ENCODE results near the gene C6orf120.
A peak's percentile ranks its signal among the peaks of the same experiment; 100 is the strongest.

C6orf120 gene

DNA sequence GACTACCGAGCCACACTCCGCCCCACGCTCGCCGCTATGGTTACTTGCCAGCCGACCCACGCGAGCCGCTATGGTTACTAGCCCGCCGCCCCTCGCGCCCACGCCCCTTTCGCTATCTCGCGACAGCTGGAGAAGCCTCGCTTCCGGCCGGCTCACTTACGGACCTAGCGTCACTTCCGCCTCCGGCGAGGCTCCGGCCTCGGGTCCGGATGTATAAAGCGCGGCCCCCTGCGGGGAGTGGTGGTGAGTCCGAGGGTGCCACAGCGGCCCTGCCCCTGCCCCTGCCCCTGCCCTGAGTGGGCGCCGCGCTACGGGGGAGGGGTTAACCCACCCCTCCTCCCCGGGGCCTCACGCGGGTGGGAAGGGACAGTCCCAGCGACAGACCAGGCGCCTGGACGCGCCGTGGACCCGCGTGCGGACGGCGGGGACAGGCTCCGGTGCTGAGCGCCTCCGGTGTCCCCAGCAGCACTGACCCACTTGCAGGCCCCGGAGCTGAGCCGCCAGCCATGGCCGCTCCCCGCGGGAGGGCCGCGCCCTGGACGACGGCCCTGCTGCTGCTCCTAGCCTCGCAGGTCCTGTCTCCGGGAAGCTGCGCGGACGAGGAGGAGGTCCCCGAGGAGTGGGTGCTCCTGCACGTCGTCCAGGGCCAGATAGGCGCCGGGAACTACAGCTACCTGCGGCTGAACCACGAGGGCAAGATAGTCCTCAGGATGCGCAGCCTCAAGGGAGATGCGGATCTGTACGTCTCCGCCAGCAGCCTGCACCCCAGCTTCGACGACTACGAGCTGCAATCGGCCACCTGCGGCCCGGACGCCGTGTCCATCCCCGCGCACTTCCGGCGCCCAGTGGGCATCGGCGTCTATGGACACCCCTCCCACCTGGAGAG is at the start of gene C6orf120, which contains the start of gene WDR27:
C6orf120 (plus strand) TSS at position 173 of the 886 bp plus-strand sequence; CDS start at position 507, 334 bp downstream.
WDR27 (minus strand) TSS at position 76 of the 886 bp plus-strand sequence. CDS start 13,024 bp downstream, outside the sequence.
- Histone ChIP-seq H3K27ac (ENCODE audit: low read length) (peak within 1 kb of the TSS; percentile 89), H3K36me3 (ENCODE audit: control insufficient read depth in 2 of 2, insufficient read depth in 2 of 2, low read length in 2 of 2) (peaks cover 3 to 5% of the 10 kb centered on the region in 2 donors), H3K4me1 (ENCODE audit: control insufficient read depth, insufficient read depth, low read length) (peaks cover 18% of the 10 kb centered on the region), H3K9ac (ENCODE audit: low read length in 2 of 2) (peak within 1 kb of the TSS; percentile 83 to 91), H3K9me3 (ENCODE audit: control insufficient read depth in 2 of 2, low read length in 2 of 2) (no peaks in the 10 kb centered on the region), H3K27me3 (ENCODE audit: control insufficient read depth in 1 of 2, insufficient read depth in 2 of 2, low read length in 2 of 2) (no peaks in the 10 kb centered on the region), H3K4me3 (ENCODE audit: low read length in 2 of 2) (peak within 1 kb of the TSS; percentile 93 to 95)

DNA sequence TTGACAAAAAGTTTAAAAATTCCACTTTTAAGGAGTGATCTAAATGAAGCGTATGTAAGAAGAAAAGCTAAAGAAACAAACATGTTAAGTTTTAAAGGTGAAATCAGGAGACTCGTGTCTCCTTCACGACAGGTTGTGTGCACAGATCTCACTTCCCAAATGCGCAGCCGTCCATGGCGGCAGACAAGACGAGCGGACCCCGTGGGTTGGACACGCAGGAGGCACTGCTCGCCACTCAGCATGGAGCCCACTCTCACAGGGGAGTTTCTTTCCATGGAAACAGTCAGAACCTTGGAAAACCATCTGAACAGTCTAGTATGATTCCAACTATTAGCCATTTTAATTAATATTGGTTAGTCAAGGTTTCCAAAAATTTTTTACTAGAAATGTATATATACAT is 49.0 kb upstream of the C6orf120 start:
- no peaks in the 10 kb centered on the region for H3K27me3 ChIP-seq (ENCODE audit: control insufficient read depth in 1 of 2, insufficient read depth in 2 of 2, low read length in 2 of 2)

DNA sequence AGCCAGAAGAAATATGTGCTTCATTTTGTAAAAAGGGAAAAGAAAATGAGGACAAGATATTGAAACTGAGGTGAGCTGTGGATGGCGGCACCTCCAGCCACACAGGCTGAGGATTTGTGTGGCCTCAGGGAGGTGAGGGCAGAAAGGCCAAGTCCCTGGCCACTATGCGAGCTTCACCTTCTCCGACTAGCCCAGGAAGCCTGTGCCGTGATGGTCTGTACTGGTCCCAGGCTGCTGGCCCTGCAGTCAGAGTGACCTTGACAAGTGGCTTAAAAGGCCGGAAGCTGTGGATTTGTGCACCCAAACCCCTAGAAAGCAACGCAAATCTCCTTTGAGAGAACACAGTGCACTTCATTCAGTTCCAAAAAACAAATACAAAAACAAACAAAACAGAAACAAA is 48.2 kb upstream of the C6orf120 start:
- Histone ChIP-seq H3K27me3 (ENCODE audit: control insufficient read depth in 1 of 2, insufficient read depth in 2 of 2, low read length in 2 of 2) (no peaks in the 10 kb centered on the region), H3K4me3 (ENCODE audit: low read length in 2 of 2) (peak overlapping the region in 1 of 2 donors; percentile 79), H3K9me3 (ENCODE audit: control insufficient read depth in 2 of 2, low read length in 2 of 2) (no peaks in the 10 kb centered on the region), H3K27ac (ENCODE audit: low read length) (peak overlapping the region; percentile 66), H3K4me1 (ENCODE audit: control insufficient read depth, insufficient read depth, low read length) (no peaks in the 10 kb centered on the region), H3K36me3 (ENCODE audit: control insufficient read depth in 2 of 2, insufficient read depth in 2 of 2, low read length in 2 of 2) (peaks cover 3 to 9% of the 10 kb centered on the region in 2 donors), H3K9ac (ENCODE audit: low read length in 2 of 2) (peak overlapping the region; percentile 12 to 77)

More for the DNA sequence above, 49.0 kb upstream of the C6orf120 start:
- peaks cover under 1 to 7% of the 10 kb centered on the region in 2 donors for H3K36me3 ChIP-seq (ENCODE audit: control insufficient read depth in 2 of 2, insufficient read depth in 2 of 2, low read length in 2 of 2)
- H3K9me3 ChIP-seq (ENCODE audit: control insufficient read depth in 2 of 2, low read length in 2 of 2): no peaks in the 10 kb centered on the region
- H3K4me3 ChIP-seq (ENCODE audit: low read length in 2 of 2): no peak overlapping the region
- no peak overlapping the region for H3K9ac ChIP-seq (ENCODE audit: low read length in 2 of 2)
- H3K27ac ChIP-seq (ENCODE audit: low read length): no peak overlapping the region
- no peaks in the 10 kb centered on the region for H3K4me1 ChIP-seq (ENCODE audit: control insufficient read depth, insufficient read depth, low read length)

DNA sequence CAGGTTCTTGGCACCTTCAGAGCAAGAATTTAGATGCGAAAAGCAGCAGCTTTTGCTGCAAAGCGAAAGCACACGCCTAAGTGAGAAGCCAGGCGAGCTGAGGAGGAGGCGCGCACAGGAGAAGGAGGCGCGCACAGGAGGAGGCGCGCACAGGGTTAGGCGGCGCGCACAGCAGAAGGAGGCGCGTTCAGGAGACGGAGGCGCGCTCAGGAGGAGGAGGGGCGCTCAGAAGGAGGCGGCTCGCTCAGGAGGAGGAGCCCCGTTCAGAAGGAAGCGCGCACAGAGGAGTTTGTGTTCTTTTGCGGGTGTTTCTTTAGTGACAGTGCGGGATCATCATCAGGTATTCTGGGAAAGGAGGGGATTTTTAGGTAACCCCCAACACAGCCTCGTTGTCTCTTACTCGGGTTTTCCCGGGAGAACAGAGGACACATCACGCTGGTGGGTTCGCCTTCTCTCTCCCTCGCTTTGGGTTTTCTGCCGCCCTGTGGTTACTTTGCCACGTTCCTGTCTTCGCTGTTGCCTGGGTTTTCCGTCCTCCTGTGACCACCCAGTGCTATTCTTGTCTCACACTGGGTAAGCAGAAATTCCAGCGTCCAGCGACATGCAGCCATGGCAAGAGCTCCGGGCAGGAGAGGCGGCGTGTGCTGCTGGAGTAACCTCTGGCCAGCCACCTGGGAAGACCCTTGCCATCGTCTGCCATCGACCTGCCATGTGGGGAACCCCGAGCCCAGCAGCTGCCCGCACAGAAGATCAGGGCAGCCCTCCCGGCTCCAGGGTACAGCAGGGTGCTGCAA is 47.1 kb upstream of the C6orf120 start:
- Histone ChIP-seq H3K4me3 (ENCODE audit: low read length in 2 of 2) (peak overlapping the region; percentile 74 to 79), H3K27me3 (ENCODE audit: control insufficient read depth in 1 of 2, insufficient read depth in 2 of 2, low read length in 2 of 2) (no peaks in the 10 kb centered on the region), H3K9me3 (ENCODE audit: control insufficient read depth in 2 of 2, low read length in 2 of 2) (no peaks in the 10 kb centered on the region), H3K36me3 (ENCODE audit: control insufficient read depth in 2 of 2, insufficient read depth in 2 of 2, low read length in 2 of 2) (peaks cover 3 to 12% of the 10 kb centered on the region in 2 donors), H3K9ac (ENCODE audit: low read length in 2 of 2) (peak overlapping the region; percentile 49 to 77), H3K27ac (ENCODE audit: low read length) (peak overlapping the region; percentile 66), H3K4me1 (ENCODE audit: control insufficient read depth, insufficient read depth, low read length) (no peaks in the 10 kb centered on the region)

GRCh38 chr6:169656546-169657283 is 45.2 kb upstream of the C6orf120 start:
- no peaks in the 10 kb centered on the region for H3K4me1 ChIP-seq (ENCODE audit: control insufficient read depth, insufficient read depth, low read length)
- peaks cover 3 to 12% of the 10 kb centered on the region in 2 donors for H3K36me3 ChIP-seq (ENCODE audit: control insufficient read depth in 2 of 2, insufficient read depth in 2 of 2, low read length in 2 of 2)
- no peak overlapping the region for H3K4me3 ChIP-seq (ENCODE audit: low read length in 2 of 2)
- no peak overlapping the region for H3K27ac ChIP-seq (ENCODE audit: low read length)
- H3K9me3 ChIP-seq (ENCODE audit: control insufficient read depth in 2 of 2, low read length in 2 of 2): no peaks in the 10 kb centered on the region
- H3K27me3 ChIP-seq (ENCODE audit: control insufficient read depth in 1 of 2, insufficient read depth in 2 of 2, low read length in 2 of 2): no peaks in the 10 kb centered on the region
- H3K9ac ChIP-seq (ENCODE audit: low read length in 2 of 2): no peak overlapping the region

DNA sequence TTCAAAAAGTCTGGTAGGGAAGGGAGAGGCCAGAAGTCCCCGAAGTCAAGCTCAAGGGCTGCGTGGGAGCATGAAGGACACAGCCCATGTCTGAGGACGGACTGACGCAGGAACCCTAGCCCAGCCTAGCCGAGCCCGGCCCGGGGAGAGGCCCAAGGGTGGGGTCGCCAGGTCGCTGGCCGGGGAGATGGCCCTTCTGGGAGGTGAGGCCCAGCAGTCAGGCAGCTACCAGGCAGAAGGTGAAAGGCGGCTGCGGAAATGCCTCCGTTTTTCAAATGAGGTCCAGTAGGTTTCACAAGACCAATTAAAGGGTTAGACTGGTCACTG is 44.7 kb upstream of the C6orf120 start:
- Histone ChIP-seq H3K9ac (ENCODE audit: low read length in 2 of 2) (no peak overlapping the region), H3K27me3 (ENCODE audit: control insufficient read depth in 1 of 2, insufficient read depth in 2 of 2, low read length in 2 of 2) (no peaks in the 10 kb centered on the region), H3K4me3 (ENCODE audit: low read length in 2 of 2) (no peak overlapping the region), H3K36me3 (ENCODE audit: control insufficient read depth in 2 of 2, insufficient read depth in 2 of 2, low read length in 2 of 2) (peaks cover 6 to 12% of the 10 kb centered on the region in 2 donors), H3K9me3 (ENCODE audit: control insufficient read depth in 2 of 2, low read length in 2 of 2) (no peaks in the 10 kb centered on the region), H3K27ac (ENCODE audit: low read length) (no peak overlapping the region), H3K4me1 (ENCODE audit: control insufficient read depth, insufficient read depth, low read length) (no peaks in the 10 kb centered on the region)

DNA sequence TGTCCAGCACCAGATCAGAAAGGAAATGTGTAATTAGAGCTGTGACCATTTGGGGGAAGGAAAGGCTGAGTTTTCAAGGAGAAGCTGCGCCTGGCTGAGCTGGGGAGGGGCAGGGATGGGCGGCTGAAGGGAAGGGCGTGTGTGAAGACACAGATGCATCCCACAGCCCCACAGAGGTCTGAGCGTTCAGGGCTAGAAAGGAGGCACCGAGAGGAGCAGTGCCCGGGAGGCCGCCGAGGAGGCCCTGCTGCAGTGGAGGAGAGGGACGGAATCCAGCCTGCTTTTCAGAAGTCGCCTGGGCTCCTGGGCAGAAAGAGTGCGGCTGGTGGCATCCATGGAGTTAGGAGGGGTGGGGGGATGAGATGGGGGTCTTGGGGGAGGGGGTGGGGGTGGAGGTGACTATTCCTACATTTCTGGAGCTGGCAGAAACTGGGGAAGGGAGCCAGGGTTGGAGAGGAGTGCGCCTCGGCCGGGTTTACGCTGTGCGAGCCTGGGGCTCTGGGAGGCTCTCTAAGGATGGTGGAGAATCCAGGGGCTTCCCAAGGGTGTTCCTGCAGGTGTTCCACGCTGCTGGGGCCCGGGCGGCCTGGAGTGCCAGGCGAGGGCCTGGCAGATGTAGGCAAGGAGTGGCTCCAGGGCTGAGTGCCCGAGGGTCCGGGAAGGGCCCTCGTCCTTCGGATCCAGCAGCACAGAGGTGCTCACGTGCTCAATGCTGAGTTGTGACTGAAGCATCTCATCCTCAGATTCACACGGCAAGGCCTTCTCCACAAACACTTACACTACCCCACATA is 41.9 kb upstream of the C6orf120 start:
- H3K36me3 ChIP-seq (ENCODE audit: control insufficient read depth in 2 of 2, insufficient read depth in 2 of 2, low read length in 2 of 2): peaks cover 12 to 26% of the 10 kb centered on the region in 2 donors
- H3K4me3 ChIP-seq (ENCODE audit: low read length in 2 of 2): no peak overlapping the region
- H3K4me1 ChIP-seq (ENCODE audit: control insufficient read depth, insufficient read depth, low read length): no peaks in the 10 kb centered on the region
- no peak overlapping the region for H3K27ac ChIP-seq (ENCODE audit: low read length)
- no peaks in the 10 kb centered on the region for H3K27me3 ChIP-seq (ENCODE audit: control insufficient read depth in 1 of 2, insufficient read depth in 2 of 2, low read length in 2 of 2)
- H3K9me3 ChIP-seq (ENCODE audit: control insufficient read depth in 2 of 2, low read length in 2 of 2): no peaks in the 10 kb centered on the region
- no peak overlapping the region for H3K9ac ChIP-seq (ENCODE audit: low read length in 2 of 2)

GRCh38 chr6:169660751-169661390 is 41.1 kb upstream of the C6orf120 start:
- Histone ChIP-seq H3K4me3 (ENCODE audit: low read length in 2 of 2) (no peak overlapping the region), H3K27ac (ENCODE audit: low read length) (no peak overlapping the region), H3K4me1 (ENCODE audit: control insufficient read depth, insufficient read depth, low read length) (no peaks in the 10 kb centered on the region), H3K27me3 (ENCODE audit: control insufficient read depth in 1 of 2, insufficient read depth in 2 of 2, low read length in 2 of 2) (no peaks in the 10 kb centered on the region), H3K9ac (ENCODE audit: low read length in 2 of 2) (no peak overlapping the region), H3K9me3 (ENCODE audit: control insufficient read depth in 2 of 2, low read length in 2 of 2) (no peaks in the 10 kb centered on the region), H3K36me3 (ENCODE audit: control insufficient read depth in 2 of 2, insufficient read depth in 2 of 2, low read length in 2 of 2) (peaks cover 12 to 27% of the 10 kb centered on the region in 2 donors)

- peaks cover 12 to 27% of the 10 kb centered on the region in 2 donors for H3K36me3 ChIP-seq (ENCODE audit: control insufficient read depth in 2 of 2, insufficient read depth in 2 of 2, low read length in 2 of 2)
- no peaks in the 10 kb centered on the region for H3K27me3 ChIP-seq (ENCODE audit: control insufficient read depth in 1 of 2, insufficient read depth in 2 of 2, low read length in 2 of 2)
- H3K4me3 ChIP-seq (ENCODE audit: low read length in 2 of 2): no peak overlapping the region
- no peaks in the 10 kb centered on the region for H3K4me1 ChIP-seq (ENCODE audit: control insufficient read depth, insufficient read depth, low read length)
- H3K9me3 ChIP-seq (ENCODE audit: control insufficient read depth in 2 of 2, low read length in 2 of 2): no peaks in the 10 kb centered on the region
- no peak overlapping the region for H3K9ac ChIP-seq (ENCODE audit: low read length in 2 of 2)
- H3K27ac ChIP-seq (ENCODE audit: low read length): no peak overlapping the region
Observed at GRCh38 chr6:169661391-169661756, 40.6 kb upstream of the C6orf120 start.

Measured in stomach smooth muscle (tissue), 2 donors.